ENCODE data around the gene ANXA9. TPM values are rescaled to one million over a fixed set of nuclear protein-coding genes. Genes with fewer than 3 reads are reported as not detected.

Gene ANXA9
- total RNA-seq, 1 donor from 2014 or later = not detected

DNA sequence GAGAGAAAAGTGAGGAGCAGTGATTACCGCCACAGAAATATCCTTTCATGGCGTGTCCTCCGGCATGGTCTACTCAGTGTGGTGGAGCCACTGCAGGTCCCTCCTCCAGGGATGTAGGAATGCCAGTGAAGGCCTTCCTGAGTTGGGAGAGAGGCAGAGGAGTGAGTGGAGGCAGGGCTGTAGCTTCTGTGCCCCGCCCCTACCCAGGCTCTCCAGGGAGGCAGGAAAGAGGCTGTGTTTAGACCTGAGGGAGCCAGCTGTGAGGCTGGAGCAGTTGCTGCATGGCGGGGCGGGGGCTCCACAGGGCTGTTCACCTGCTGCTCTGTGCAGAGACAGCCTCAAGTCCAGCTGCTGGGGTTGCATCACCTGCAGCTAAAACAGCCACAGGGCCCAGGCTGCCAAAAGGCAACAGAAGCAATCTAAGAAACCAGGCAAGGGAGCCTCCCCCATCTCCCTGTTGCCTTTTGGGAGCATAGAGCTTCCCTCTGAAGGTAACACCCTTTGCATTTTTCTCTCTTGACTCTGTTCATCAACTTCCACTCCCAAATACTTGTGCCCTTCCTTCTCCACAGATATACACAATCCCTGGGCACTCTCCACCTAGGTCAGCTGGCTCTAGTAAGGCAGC lies 801 bp upstream of the ANXA9 start:
- Histone ChIP-seq H2AFZ (ENCODE audit: low read depth, low read length) (no peak overlapping the region), H3K27me3 (ENCODE audit: insufficient read depth, low read length) (peaks cover 6% of the 10 kb centered on the region), H3K36me3 (ENCODE audit: insufficient read depth, low read length) (no peaks in the 10 kb centered on the region), H3K4me1 (ENCODE audit: insufficient read depth, low read length) (peaks cover 31% of the 10 kb centered on the region), H3K4me2 (ENCODE audit: low read length) (no peak overlapping the region), H3K9me3 (ENCODE audit: insufficient read depth, low read depth, low read length) (no peaks in the 10 kb centered on the region), H3K9ac (ENCODE audit: low read length) (no peak overlapping the region), H4K20me1 (ENCODE audit: insufficient read depth, low read length) (no peaks in the 10 kb centered on the region), H3K27ac (ENCODE audit: low read depth, low read length) (no peak overlapping the region), H3K79me2 (ENCODE audit: insufficient read depth, low read length) (no peaks in the 10 kb centered on the region), H3K4me3 (ENCODE audit: insufficient read depth, low read depth, low read length) (no peak overlapping the region)
- FAIRE-seq = no peak
- Mint-ChIP-seq H3K4me1 (ENCODE audit: low read depth, unreplicated experiment) (peaks cover 24% of the 10 kb centered on the region), H3K4me3 (ENCODE audit: unreplicated experiment) (peak overlapping the region; percentile 58), H3K9me3 (ENCODE audit: unreplicated experiment) (no peaks in the 10 kb centered on the region), H3K27ac (ENCODE audit: unreplicated experiment) (no peak overlapping the region), H3K36me3 (ENCODE audit: low read depth, unreplicated experiment) (no peaks in the 10 kb centered on the region), H3K27me3 (ENCODE audit: low read depth, unreplicated experiment) (peaks cover 6% of the 10 kb centered on the region)
- DNase-seq (ENCODE audit: low read depth) = no peak
- TF ChIP-seq CTCF (IDR thresholded peaks at IDR 0.05; ENCODE audit: insufficient read depth, low read depth, low read length) = no peak
- no peak for TF ChIP-seq EZH2 (IDR thresholded peaks at IDR 0.05; ENCODE audit: insufficient read depth, low read length)

- Mint-ChIP-seq H3K4me3 (ENCODE audit: unreplicated experiment) (no peak overlapping the region), H3K27me3 (ENCODE audit: low read depth, unreplicated experiment) (peaks cover 8% of the 10 kb centered on the region), H3K27ac (ENCODE audit: unreplicated experiment) (no peak overlapping the region), H3K9me3 (ENCODE audit: unreplicated experiment) (no peaks in the 10 kb centered on the region), H3K4me1 (ENCODE audit: low read depth, unreplicated experiment) (peaks cover 17% of the 10 kb centered on the region), H3K36me3 (ENCODE audit: low read depth, unreplicated experiment) (no peaks in the 10 kb centered on the region)
- no peaks in the 10 kb centered on the region for H3K9me3 ChIP-seq (ENCODE audit: insufficient read depth, low read depth, low read length)
- no peaks in the 10 kb centered on the region for H4K20me1 ChIP-seq (ENCODE audit: insufficient read depth, low read length)
- H3K4me2 ChIP-seq (ENCODE audit: low read length) = no peak overlapping the region
- no peak overlapping the region for H2AFZ ChIP-seq (ENCODE audit: low read depth, low read length)
- peaks cover 7% of the 10 kb centered on the region for H3K27me3 ChIP-seq (ENCODE audit: insufficient read depth, low read length)
- peaks cover 10% of the 10 kb centered on the region for H3K4me1 ChIP-seq (ENCODE audit: insufficient read depth, low read length)
- no peak overlapping the region for H3K27ac ChIP-seq (ENCODE audit: low read depth, low read length)
- H3K9ac ChIP-seq (ENCODE audit: low read length) = no peak overlapping the region
- no peaks in the 10 kb centered on the region for H3K36me3 ChIP-seq (ENCODE audit: insufficient read depth, low read length)
- TF ChIP-seq CTCF (IDR thresholded peaks at IDR 0.05; ENCODE audit: insufficient read depth, low read depth, low read length) (no peak), EZH2 (IDR thresholded peaks at IDR 0.05; ENCODE audit: insufficient read depth, low read length) (no peak)
- H3K79me2 ChIP-seq (ENCODE audit: insufficient read depth, low read length) = no peaks in the 10 kb centered on the region
- H3K4me3 ChIP-seq (ENCODE audit: insufficient read depth, low read depth, low read length) = no peak overlapping the region
- DNase-seq (ENCODE audit: low read depth) (no peak), FAIRE-seq (no peak)
These were observed 3.2 kb downstream of the ANXA9 start for GRCh38 chr1:150985179-150985825.

- Histone ChIP-seq H3K79me2 (ENCODE audit: insufficient read depth, low read length) (no peaks in the 10 kb centered on the region), H4K20me1 (ENCODE audit: insufficient read depth, low read length) (no peaks in the 10 kb centered on the region), H3K27me3 (ENCODE audit: insufficient read depth, low read length) (peaks cover 7% of the 10 kb centered on the region), H3K4me1 (ENCODE audit: insufficient read depth, low read length) (no peaks in the 10 kb centered on the region), H3K27ac (ENCODE audit: low read depth, low read length) (no peak overlapping the region), H3K4me2 (ENCODE audit: low read length) (no peak overlapping the region), H3K9me3 (ENCODE audit: insufficient read depth, low read depth, low read length) (no peaks in the 10 kb centered on the region), H3K9ac (ENCODE audit: low read length) (no peak overlapping the region), H3K36me3 (ENCODE audit: insufficient read depth, low read length) (no peaks in the 10 kb centered on the region), H3K4me3 (ENCODE audit: insufficient read depth, low read depth, low read length) (no peak overlapping the region), H2AFZ (ENCODE audit: low read depth, low read length) (no peak overlapping the region)
- peaks cover 8% of the 10 kb centered on the region for H3K27me3 Mint-ChIP-seq (ENCODE audit: low read depth, unreplicated experiment)
- H3K4me3 Mint-ChIP-seq (ENCODE audit: unreplicated experiment) = no peak overlapping the region
- TF ChIP-seq CTCF (IDR thresholded peaks at IDR 0.05; ENCODE audit: insufficient read depth, low read depth, low read length) (no peak), EZH2 (IDR thresholded peaks at IDR 0.05; ENCODE audit: insufficient read depth, low read length) (no peak)
- no peaks in the 10 kb centered on the region for H3K36me3 Mint-ChIP-seq (ENCODE audit: low read depth, unreplicated experiment)
- peaks cover 4% of the 10 kb centered on the region for H3K4me1 Mint-ChIP-seq (ENCODE audit: low read depth, unreplicated experiment)
- no peak overlapping the region for H3K27ac Mint-ChIP-seq (ENCODE audit: unreplicated experiment)
- no peak for FAIRE-seq
- no peaks in the 10 kb centered on the region for H3K9me3 Mint-ChIP-seq (ENCODE audit: unreplicated experiment)
- DNase-seq (ENCODE audit: low read depth) = no peak
These were observed 5.8 kb downstream of the ANXA9 start for GRCh38 chr1:150987924-150988323.

Data from astrocyte (in vitro differentiated cells and primary cell).